HG03378 (cell line): ENCODE data around the gene SYDE1.
"Not testable (repeated sequence)": the region's sequence is repeated elsewhere in the genome, so short reads cannot be mapped to it uniquely, and the experiment has no call there.

Experiments used
- ATAC-seq: cut with Tn5 transposase; IDR thresholded peaks from one replicate; pipeline ENCODE4 v1.9.1; 2021; ENCODE audit warnings: mild to moderate bottlenecking, moderate library complexity; ENCODE audit not compliant: unreplicated experiment

SYDE1 gene

GRCh38 chr19:15107061-15108010 lies at the start of gene SYDE1:
Gene SYDE1 (plus strand): TSS chr19:15107401. CDS start chr19:15107434, 33 bp downstream.
- ATAC-seq: no peak

GRCh38 chr19:15062036-15062435 lies 45.2 kb upstream of the SYDE1 start:
- no peak for ATAC-seq

GRCh38 chr19:15070386-15070785 lies 36.8 kb upstream of the SYDE1 start:
- not testable (repeated sequence) for ATAC-seq

- ATAC-seq: no peak
These were observed 34.1 kb upstream of the SYDE1 start for GRCh38 chr19:15072930-15073647.

GRCh38 chr19:15074371-15074770 lies 32.8 kb upstream of the SYDE1 start:
- no peak for ATAC-seq

- ATAC-seq: no peak
These were observed 31.4 kb upstream of the SYDE1 start for GRCh38 chr19:15075806-15076205.

- not testable (repeated sequence) for ATAC-seq
These were observed 27.2 kb upstream of the SYDE1 start for GRCh38 chr19:15080002-15080401.

- no peak for ATAC-seq
These were observed 25.3 kb upstream of the SYDE1 start, which contains the start of gene OR1I1 for GRCh38 chr19:15081911-15082310. Gene OR1I1 (plus strand): TSS chr19:15082211. CDS start chr19:15087066, 4,855 bp downstream.

- no peak for ATAC-seq
These were observed 20.0 kb upstream of the SYDE1 start for GRCh38 chr19:15087182-15087581.

GRCh38 chr19:15091918-15092753 lies 15.1 kb upstream of the SYDE1 start:
- no peak for ATAC-seq

GRCh38 chr19:15093001-15093400 lies 14.2 kb upstream of the SYDE1 start:
- ATAC-seq: no peak

GRCh38 chr19:15096223-15096622 lies 11.0 kb upstream of the SYDE1 start:
- no peak for ATAC-seq

- ATAC-seq: not testable (repeated sequence)
These were observed 9.2 kb upstream of the SYDE1 start for GRCh38 chr19:15097980-15098379.

- ATAC-seq: no peak
These were observed 8.7 kb upstream of the SYDE1 start for GRCh38 chr19:15098460-15098859.

- ATAC-seq: no peak
These were observed 8.1 kb upstream of the SYDE1 start for GRCh38 chr19:15099017-15099582.

- ATAC-seq: no peak
These were observed 5.6 kb upstream of the SYDE1 start for GRCh38 chr19:15101479-15102082.

- no peak for ATAC-seq
These were observed 3.2 kb upstream of the SYDE1 start for GRCh38 chr19:15104003-15104402.

- ATAC-seq: no peak
These were observed 2.8 kb upstream of the SYDE1 start for GRCh38 chr19:15104411-15104810.

- ATAC-seq: no peak
These were observed 2.2 kb upstream of the SYDE1 start for GRCh38 chr19:15105044-15105443.
